ENCODE measurements around the gene NEK8. TPM values are rescaled to one million over a fixed set of nuclear protein-coding genes. Genes with fewer than 3 reads are reported as not detected.

NEK8 gene
- total RNA-seq, 2 experiments from 2014 or later: 4.7 to 5.2 TPM

Other genes starting within 250 kb of the NEK8 start
- gene FOXN1, start 222.4 kb upstream of the NEK8 start, total RNA-seq: not detected
- gene UNC119, start 176.2 kb upstream of the NEK8 start, total RNA-seq: 10 to 100 TPM; 77.1 to 83.9 TPM
- 10 to 100 TPM; 73.8 to 76.4 TPM for gene PIGS, start 157.3 kb upstream of the NEK8 start, total RNA-seq
- 10 to 100 TPM; 21.8 to 22.7 TPM for gene ALDOC, start 151.9 kb upstream of the NEK8 start, total RNA-seq
- gene SPAG5, start 129.8 kb upstream of the NEK8 start, total RNA-seq: 10 to 100 TPM; 15.4 to 17.0 TPM
- gene RSKR, start 114.6 kb upstream of the NEK8 start, total RNA-seq: 10 to 100 TPM; 13.7 to 14.8 TPM
- 100 to 1,000 TPM; 120 to 124 TPM for gene BLTP2, start 83.6 kb upstream of the NEK8 start, total RNA-seq
- gene SDF2, start 66.9 kb upstream of the NEK8 start, total RNA-seq: 10 to 100 TPM; 30.3 to 32.0 TPM
- gene SUPT6H, start 66.6 kb upstream of the NEK8 start, total RNA-seq: 100 to 1,000 TPM; 149 to 151 TPM
- gene PROCA1, start 16.9 kb upstream of the NEK8 start, total RNA-seq: 1 to 10 TPM; 3.5 to 4.1 TPM
- 10 to 100 TPM; 20.7 to 21.3 TPM for gene RAB34, start 10.9 kb upstream of the NEK8 start, total RNA-seq
- 1,000 to 10,000 TPM; 3,393 to 3,457 TPM for gene RPL23A, start 8.8 kb upstream of the NEK8 start, total RNA-seq
- gene TLCD1, start 2.6 kb upstream of the NEK8 start, total RNA-seq: under 1 TPM; 0.39 to 0.60 TPM
- gene TRAF4, start 15.2 kb downstream of the NEK8 start, total RNA-seq: 100 to 1,000 TPM; 411 to 416 TPM
- gene FAM222B, start 114.0 kb downstream of the NEK8 start, total RNA-seq: 10 to 100 TPM; 17.3 to 17.5 TPM
- 10 to 100 TPM; 15.6 to 16.8 TPM for gene ERAL1, start 126.2 kb downstream of the NEK8 start, total RNA-seq
- 10 to 100 TPM; 79.7 to 85.1 TPM for gene FLOT2, start 168.9 kb downstream of the NEK8 start, total RNA-seq
- gene DHRS13, start 174.3 kb downstream of the NEK8 start, total RNA-seq: 10 to 100 TPM; 33.5 to 34.3 TPM
- 100 to 1,000 TPM; 232 to 247 TPM for gene PHF12, start 222.7 kb downstream of the NEK8 start, total RNA-seq